Measurements from ENCODE around the gene SLC6A15. TPM values are rescaled to one million over a fixed set of nuclear protein-coding genes. Genes with fewer than 3 reads are reported as not detected.

Gene SLC6A15
- total and polyA plus RNA-seq, 2 of the 8 experiments (the other 6 are each of a cell fraction or from before 2014, with no cell fraction given): 3.1 to 42.0 TPM

- Histone ChIP-seq H3K18ac (ENCODE audit: extremely low read depth, low read length) (no peak overlapping the region), H2AK5ac (ENCODE audit: low read depth, low read length) (no peak overlapping the region), H4K5ac (ENCODE audit: insufficient read length, low read depth, low read length) (no peak overlapping the region), H2BK20ac (ENCODE audit: low read length) (no peak overlapping the region), H3K4me2 (ENCODE audit: insufficient read depth in 1 of 2, low read depth in 2 of 2, low read length in 2 of 2) (no peak overlapping the region), H2BK5ac (ENCODE audit: low read depth, low read length) (no peak overlapping the region), H2BK15ac (ENCODE audit: low read length) (no peak overlapping the region), H3K23me2 (ENCODE audit: low read depth, low read length) (no peaks in the 10 kb centered on the region), H3K14ac (ENCODE audit: insufficient read length) (no peak overlapping the region), H3K79me2 (ENCODE audit: control insufficient read depth in 1 of 2, insufficient read depth in 2 of 2, low read length in 2 of 2) (no peaks in the 10 kb centered on the region), H3K9me3 (ENCODE audit: insufficient read depth in 2 of 2, low read depth in 1 of 2, low read length in 1 of 2) (no peaks in the 10 kb centered on the region), H2BK120ac (replicated peaks; ENCODE audit: low read depth, low read length) (no peak overlapping the region), H3K56ac (replicated peaks; ENCODE audit: insufficient read length, low read depth, low read length) (no peak overlapping the region), H3K4me1 (replicated peaks in 1 of 4; ENCODE audit: control insufficient read depth in 3 of 4, insufficient read depth in 4 of 4, low read length in 3 of 4) (no peaks in the 10 kb centered on the region), H3K9ac (replicated peaks in 1 of 4; ENCODE audit: extremely low read depth in 1 of 4, low read depth in 3 of 4, low read length in 3 of 4) (no peak overlapping the region), H2BK12ac (ENCODE audit: low read depth, low read length) (no peak overlapping the region), H4K91ac (replicated peaks; ENCODE audit: insufficient read length, low read length) (no peak overlapping the region), H4K20me1 (replicated peaks in 1 of 2; ENCODE audit: control insufficient read depth in 1 of 2, insufficient read depth in 2 of 2, low read length in 2 of 2) (no peaks in the 10 kb centered on the region), H3K4ac (replicated peaks; ENCODE audit: insufficient read length, low read depth, low read length) (no peak overlapping the region), H3K79me1 (ENCODE audit: low read depth, low read length) (no peaks in the 10 kb centered on the region), H4K8ac (ENCODE audit: extremely low read depth, insufficient read depth, low read length) (no peak overlapping the region), H3K27me3 (replicated peaks in 1 of 4; ENCODE audit: control insufficient read depth in 3 of 4, extremely low read depth in 1 of 4, insufficient read depth in 3 of 4, low read length in 3 of 4) (no peaks in the 10 kb centered on the region), H3K27ac (ENCODE audit: low read depth, low read length) (no peak overlapping the region), H3K36me3 (ENCODE audit: control insufficient read depth in 2 of 4, insufficient read depth in 4 of 4, low read length in 3 of 4) (no peaks in the 10 kb centered on the region), H2AFZ (ENCODE audit: low read length) (no peak overlapping the region), H3K4me3 (ENCODE audit: extremely low read depth in 1 of 4, insufficient read depth in 2 of 4, low read depth in 3 of 4, low read length in 4 of 4) (no peak overlapping the region), H3K23ac (ENCODE audit: insufficient read length) (no peak overlapping the region)
- no peak for FAIRE-seq
- ChIA-PET CTCF (ENCODE audit: partially characterized antibody) (interaction anchor here (0.6 to 5.1 kb wide), 25 partner anchors 9 to 406 kb away, joined by 3 to 150 read pairs (median 5); partner anchors contain the start of genes ALX1, LRRIQ1, SLC6A15 and TSPAN19), POLR2A (ENCODE audit: partially characterized antibody) (no interaction called here)
- DNase-seq (ENCODE audit: low read depth in 1 of 2, low spot score in 2 of 2): no peak
- no peak for TF ChIP-seq GABPA (IDR thresholded peaks at IDR 0.05; ENCODE audit: borderline replicate concordance, insufficient read depth, low read length)
- TF ChIP-seq SP1 (IDR thresholded peaks at IDR 0.05; ENCODE audit: low read depth, low read length): no peak
- TF ChIP-seq EP300 (IDR thresholded peaks at IDR 0.05; ENCODE audit: borderline replicate concordance in 1 of 2, low read depth in 2 of 2, low read length in 2 of 2): no peak
- TF ChIP-seq CTCF (IDR thresholded peaks at IDR 0.05; ENCODE audit: control extremely low read depth in 1 of 3, insufficient read depth in 1 of 3, low read depth in 1 of 3, low read length in 3 of 3): no peak
- TF ChIP-seq ATF2 (IDR thresholded peaks at IDR 0.05; ENCODE audit: low read length): no peak
- TF ChIP-seq JUN (IDR thresholded peaks at IDR 0.05; ENCODE audit: low read depth, low read length): no peak
- no peak for TF ChIP-seq TAF7 (optimal IDR thresholded peaks at IDR 0.05; ENCODE audit: borderline replicate concordance, low read depth, low read length)
- TF ChIP-seq CEBPB (IDR thresholded peaks at IDR 0.05; ENCODE audit: low read depth, low read length): no peak
- TF ChIP-seq JUND (IDR thresholded peaks at IDR 0.05; ENCODE audit: low read length): no peak
- TF ChIP-seq EZH2 (IDR thresholded peaks at IDR 0.05; ENCODE audit: low read depth, low read length, severe bottlenecking): no peak
- TF ChIP-seq NANOG (IDR thresholded peaks at IDR 0.05; ENCODE audit: insufficient read depth, low read depth, low read length, poor library complexity, severe bottlenecking): no peak
These were observed 37.8 kb downstream of the SLC6A15 start for GRCh38 chr12:84874825-84875139.
